HCT116 (cell line): ENCODE measurements around the gene GLT6D1.

Experiments used
- CEBPB ChIP-seq: IDR thresholded peaks from 2 replicates; pipeline ENCODE4 v1.6.1; 2012; ENCODE audit warnings: low read depth
- EGR1 ChIP-seq: IDR thresholded peaks from 2 replicates; pipeline ENCODE4 v1.6.1; 2012; ENCODE audit warnings: low read depth
- ELF1 ChIP-seq: IDR thresholded peaks from 2 replicates; pipeline ENCODE4 v1.6.1; 2012; ENCODE audit warnings: low read depth, borderline replicate concordance
- EZH2 ChIP-seq: fragments of 200-600 bp; sonication (generic); IDR thresholded peaks from 2 replicates; pipeline ENCODE4 v1.6.1; 2017; ENCODE audit warnings: antibody characterized with exemption, mixed run types
- EZH2phosphoT487 ChIP-seq: fragments of 200-600 bp; IDR thresholded peaks from 2 replicates; pipeline ENCODE4 v1.6.1; 2018; ENCODE audit warnings: antibody characterized with exemption, borderline replicate concordance
- POLR2A ChIP-seq: IDR thresholded peaks from 2 replicates; pipeline ENCODE4 v1.7.0; 2011; ENCODE audit warnings: borderline replicate concordance; ENCODE audit not compliant: insufficient read depth, insufficient read length; ENCODE audit errors: extremely low read depth
- POLR2AphosphoS5 ChIP-seq: IDR thresholded peaks from 2 replicates; pipeline ENCODE4 v1.6.1; 2011; ENCODE audit warnings: mild to moderate bottlenecking, low read depth, low read length, moderate library complexity
- RAD21 ChIP-seq: IDR thresholded peaks from 2 replicates; pipeline ENCODE4 v1.6.1; 2012; ENCODE audit warnings: low read depth, mild to moderate bottlenecking
- SP1 ChIP-seq: IDR thresholded peaks from 2 replicates; pipeline ENCODE4 v1.6.1; 2012; ENCODE audit warnings: low read depth
- YY1 ChIP-seq: IDR thresholded peaks from 2 replicates; pipeline ENCODE4 v1.6.1; 2011; ENCODE audit warnings: low read length, low read depth, moderate library complexity, mild to moderate bottlenecking; ENCODE audit not compliant: insufficient replicate concordance; ENCODE audit errors: extremely low read depth
- ZNF274 ChIP-seq: fragments of 200-500 bp; sonication (Bioruptor generic); IDR thresholded peaks from 2 replicates; pipeline ENCODE4 v1.6.1; 2014; ENCODE audit warnings: mild to moderate bottlenecking, low read depth, low read length, inconsistent platforms
- TF ChIP-seq, protein P1 (sequence below), 3 experiments: fragments of 200-600 bp in 1 of 3; sonication (generic) in 1 of 3; IDR thresholded peaks in 2 of 3; conservative IDR thresholded peaks in 1 of 3; 2 replicates each; pipeline ENCODE4 v1.5.1; 2012 to 2017; ENCODE audit warnings: low read depth in 2 of 3, low read length in 2 of 3, antibody characterized with exemption in 1 of 3, borderline replicate concordance in 1 of 3, control low read depth in 1 of 3, mild to moderate bottlenecking in 1 of 3, mixed read lengths in 1 of 3, mixed run types in 1 of 3, moderate library complexity in 1 of 3; ENCODE audit not compliant: insufficient read depth in 1 of 3
- TF ChIP-seq, protein P2 (sequence below): IDR thresholded peaks from 2 replicates; pipeline ENCODE4 v1.6.1; 2012
- TF ChIP-seq, protein P3 (sequence below): IDR thresholded peaks from 2 replicates; pipeline ENCODE4 v1.6.1; 2011; ENCODE audit warnings: mild to moderate bottlenecking, low read length, moderate library complexity; ENCODE audit not compliant: insufficient replicate concordance; ENCODE audit errors: extremely low read depth

DNA sequence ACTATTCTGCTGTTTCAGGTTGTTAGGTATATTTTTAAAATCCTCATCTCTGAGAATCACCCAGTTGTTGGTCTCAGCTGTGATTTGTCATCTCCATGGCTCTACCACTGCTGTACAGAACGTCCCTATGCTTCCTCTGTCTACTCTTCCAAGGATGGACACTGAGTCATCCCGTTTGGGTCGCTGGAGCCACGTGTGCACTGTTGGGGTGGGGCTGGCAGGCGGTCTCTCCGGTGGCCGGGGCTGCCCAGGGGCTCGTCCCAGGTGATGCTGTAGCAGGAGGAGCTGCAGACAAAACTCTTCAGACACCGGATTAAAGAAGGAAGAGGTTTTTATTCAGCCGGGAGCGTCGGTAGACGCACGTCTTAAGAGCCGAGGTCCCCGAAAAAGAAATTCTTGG is 40.7 kb upstream of the GLT6D1 start:
- TF ChIP-seq, protein P1, sequence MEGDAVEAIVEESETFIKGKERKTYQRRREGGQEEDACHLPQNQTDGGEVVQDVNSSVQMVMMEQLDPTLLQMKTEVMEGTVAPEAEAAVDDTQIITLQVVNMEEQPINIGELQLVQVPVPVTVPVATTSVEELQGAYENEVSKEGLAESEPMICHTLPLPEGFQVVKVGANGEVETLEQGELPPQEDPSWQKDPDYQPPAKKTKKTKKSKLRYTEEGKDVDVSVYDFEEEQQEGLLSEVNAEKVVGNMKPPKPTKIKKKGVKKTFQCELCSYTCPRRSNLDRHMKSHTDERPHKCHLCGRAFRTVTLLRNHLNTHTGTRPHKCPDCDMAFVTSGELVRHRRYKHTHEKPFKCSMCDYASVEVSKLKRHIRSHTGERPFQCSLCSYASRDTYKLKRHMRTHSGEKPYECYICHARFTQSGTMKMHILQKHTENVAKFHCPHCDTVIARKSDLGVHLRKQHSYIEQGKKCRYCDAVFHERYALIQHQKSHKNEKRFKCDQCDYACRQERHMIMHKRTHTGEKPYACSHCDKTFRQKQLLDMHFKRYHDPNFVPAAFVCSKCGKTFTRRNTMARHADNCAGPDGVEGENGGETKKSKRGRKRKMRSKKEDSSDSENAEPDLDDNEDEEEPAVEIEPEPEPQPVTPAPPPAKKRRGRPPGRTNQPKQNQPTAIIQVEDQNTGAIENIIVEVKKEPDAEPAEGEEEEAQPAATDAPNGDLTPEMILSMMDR (IDR thresholded peaks at IDR 0.05 in 2 of 3, conservative IDR thresholded peaks at IDR 0.05 in 1 of 3; ENCODE audit: borderline replicate concordance in 1 of 3, insufficient read depth in 1 of 3, low read depth in 2 of 3, low read length in 2 of 3) = no peak
- no peak for TF ChIP-seq POLR2AphosphoS5
- TF ChIP-seq POLR2A = no peak
- no peak for TF ChIP-seq SP1
- TF ChIP-seq, protein P2, sequence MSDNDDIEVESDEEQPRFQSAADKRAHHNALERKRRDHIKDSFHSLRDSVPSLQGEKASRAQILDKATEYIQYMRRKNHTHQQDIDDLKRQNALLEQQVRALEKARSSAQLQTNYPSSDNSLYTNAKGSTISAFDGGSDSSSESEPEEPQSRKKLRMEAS = no peak
- no peak for TF ChIP-seq EZH2
- TF ChIP-seq YY1 = no peak
- no peak for TF ChIP-seq ELF1
- no peak for TF ChIP-seq CEBPB
- no peak for TF ChIP-seq RAD21
- no peak for TF ChIP-seq ZNF274
- TF ChIP-seq, protein P3, sequence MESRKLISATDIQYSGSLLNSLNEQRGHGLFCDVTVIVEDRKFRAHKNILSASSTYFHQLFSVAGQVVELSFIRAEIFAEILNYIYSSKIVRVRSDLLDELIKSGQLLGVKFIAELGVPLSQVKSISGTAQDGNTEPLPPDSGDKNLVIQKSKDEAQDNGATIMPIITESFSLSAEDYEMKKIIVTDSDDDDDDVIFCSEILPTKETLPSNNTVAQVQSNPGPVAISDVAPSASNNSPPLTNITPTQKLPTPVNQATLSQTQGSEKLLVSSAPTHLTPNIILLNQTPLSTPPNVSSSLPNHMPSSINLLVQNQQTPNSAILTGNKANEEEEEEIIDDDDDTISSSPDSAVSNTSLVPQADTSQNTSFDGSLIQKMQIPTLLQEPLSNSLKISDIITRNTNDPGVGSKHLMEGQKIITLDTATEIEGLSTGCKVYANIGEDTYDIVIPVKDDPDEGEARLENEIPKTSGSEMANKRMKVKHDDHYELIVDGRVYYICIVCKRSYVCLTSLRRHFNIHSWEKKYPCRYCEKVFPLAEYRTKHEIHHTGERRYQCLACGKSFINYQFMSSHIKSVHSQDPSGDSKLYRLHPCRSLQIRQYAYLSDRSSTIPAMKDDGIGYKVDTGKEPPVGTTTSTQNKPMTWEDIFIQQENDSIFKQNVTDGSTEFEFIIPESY = no peak
- TF ChIP-seq EZH2phosphoT487 = no peak
- no peak for TF ChIP-seq EGR1
